ENCODE measurements around the gene ADCY5.

The ADCY5 gene

DNA sequence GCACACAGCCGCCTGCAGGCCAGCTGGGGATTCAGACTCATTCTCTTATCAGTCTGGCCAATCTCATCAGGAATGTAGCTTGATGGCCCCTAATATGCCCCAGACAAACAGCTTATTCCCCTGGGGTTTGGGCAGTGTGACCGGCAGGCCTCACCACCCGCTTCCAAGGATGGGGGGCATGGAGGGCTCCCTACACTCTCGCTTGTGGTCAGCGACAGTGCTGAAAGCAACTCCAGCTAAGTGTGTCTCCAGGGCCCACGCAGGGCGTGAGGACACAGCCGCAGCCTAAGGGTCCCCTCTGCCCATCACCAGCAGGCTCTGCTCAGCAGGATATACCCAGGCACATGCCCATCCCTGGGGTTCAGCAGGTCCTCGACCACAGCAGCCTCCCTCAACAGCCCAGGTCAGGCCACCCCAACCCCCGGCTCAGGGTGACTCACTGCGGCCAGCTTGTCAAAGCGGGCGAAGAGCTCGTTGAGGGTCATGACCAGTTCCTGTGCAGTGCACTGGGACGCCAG, 116.7 kb downstream of the ADCY5 start:
- Histone ChIP-seq H3K9me3 (replicated peaks in 1 of 11) (0 out of 22 replicates have a peak, but pooled peaks cover 0 to 6% (median 0%) of the 10 kb centered on the region in 11 experiments), H3K36me3 (no peaks in the 10 kb centered on the region), H3K9ac (no peak overlapping the region), H4K20me1 (peaks cover 0 to 19% (median 0%) of the 10 kb centered on the region in 11 experiments; a peak in 7 of 22 replicates), H3K4me3 (no peak overlapping the region), H3K4me1 (peaks cover 19 to 99% (median 91%) of the 10 kb centered on the region in 10 experiments), H3K4me2 (peak overlapping the region in 4 of 11 experiments; percentile 77 to 89 (median 86); a peak in 5 of 22 replicates), H3K27ac (no peak overlapping the region), H3K27me3 (peaks cover 8 to 21% (median 13%) of the 10 kb centered on the region in 11 experiments; a peak in 12 of 22 replicates)
- no peak for TF ChIP-seq Cebpa-rat (IDR thresholded peaks at IDR 0.05)

DNA sequence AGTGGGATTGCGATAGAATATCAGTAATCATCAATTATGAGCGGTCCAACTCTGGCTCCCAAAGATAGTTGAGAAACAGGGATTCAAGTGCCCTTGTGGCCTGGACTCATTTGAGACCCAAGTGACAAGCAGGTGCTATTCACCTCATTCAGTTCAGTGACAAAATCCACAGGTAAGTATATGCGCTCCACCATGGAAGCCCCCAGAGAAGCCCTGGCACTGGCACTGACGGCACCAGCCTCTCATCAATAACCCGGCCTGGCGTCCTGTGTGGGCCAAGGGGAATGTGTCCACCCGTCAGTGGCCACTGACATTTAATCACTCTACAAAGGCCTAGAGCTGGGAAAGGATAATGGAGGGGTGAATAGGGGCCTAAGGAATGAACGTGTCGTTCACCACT, 117.2 kb downstream of the ADCY5 start:
- H3K27me3 ChIP-seq: peaks cover 8 to 24% (median 13%) of the 10 kb centered on the region in 11 experiments; a peak in 12 of 22 replicates
- H3K36me3 ChIP-seq: no peaks in the 10 kb centered on the region
- H3K4me1 ChIP-seq: peaks cover 19 to 99% (median 92%) of the 10 kb centered on the region in 10 experiments
- 0 out of 22 replicates have a peak, but pooled peaks cover 0 to 6% (median 0%) of the 10 kb centered on the region in 11 experiments for H3K9me3 ChIP-seq (replicated peaks in 1 of 11)
- H3K4me3 ChIP-seq: no peak overlapping the region
- H3K9ac ChIP-seq: no peak overlapping the region
- no peak overlapping the region for H3K27ac ChIP-seq
- TF ChIP-seq Cebpa-rat (IDR thresholded peaks at IDR 0.05): no peak
- peaks cover 0 to 19% (median 0%) of the 10 kb centered on the region in 11 experiments; a peak in 7 of 22 replicates for H4K20me1 ChIP-seq
- H3K4me2 ChIP-seq: peak overlapping the region in 6 of 11 experiments; percentile 71 to 91 (median 86); a peak in 7 of 22 replicates

DNA sequence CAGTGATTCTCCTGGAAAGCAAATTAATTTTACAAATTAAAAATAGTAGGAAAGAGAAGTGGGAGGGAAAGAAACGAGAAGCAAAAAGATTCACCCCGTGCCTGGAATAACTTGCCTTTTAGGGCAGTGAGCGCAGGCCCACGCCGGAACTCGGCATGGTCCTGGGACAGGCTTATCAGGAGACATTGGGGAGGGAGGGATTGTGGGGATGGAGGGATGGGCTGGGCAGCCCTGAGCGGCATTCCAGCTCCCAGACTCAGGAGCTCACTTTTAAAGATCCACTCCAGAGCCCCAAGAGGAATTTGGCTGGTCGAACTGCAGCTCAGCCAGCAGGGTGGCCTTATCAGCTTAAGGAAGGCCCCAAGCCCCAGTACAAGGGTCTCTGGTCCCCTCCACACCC, 117.9 kb downstream of the ADCY5 start:
- no peak overlapping the region for H3K27ac ChIP-seq
- no peak for TF ChIP-seq Cebpa-rat (IDR thresholded peaks at IDR 0.05)
- H3K4me3 ChIP-seq: no peak overlapping the region
- H3K4me2 ChIP-seq: peak overlapping the region; percentile 61 to 91 (median 77)
- 0 out of 22 replicates have a peak, but pooled peaks cover 0 to 6% (median 0%) of the 10 kb centered on the region in 11 experiments for H3K9me3 ChIP-seq (replicated peaks in 1 of 11)
- peak overlapping the region in 2 of 11 experiments; percentile 25 to 30; a peak in 1 of 22 replicates for H3K9ac ChIP-seq
- no peaks in the 10 kb centered on the region for H3K36me3 ChIP-seq
- H3K27me3 ChIP-seq: peaks cover 8 to 24% (median 13%) of the 10 kb centered on the region in 11 experiments; a peak in 12 of 22 replicates
- H4K20me1 ChIP-seq: peaks cover 0 to 19% (median 0%) of the 10 kb centered on the region in 11 experiments; a peak in 6 of 22 replicates
- peaks cover 19 to 99% (median 92%) of the 10 kb centered on the region in 10 experiments for H3K4me1 ChIP-seq

DNA sequence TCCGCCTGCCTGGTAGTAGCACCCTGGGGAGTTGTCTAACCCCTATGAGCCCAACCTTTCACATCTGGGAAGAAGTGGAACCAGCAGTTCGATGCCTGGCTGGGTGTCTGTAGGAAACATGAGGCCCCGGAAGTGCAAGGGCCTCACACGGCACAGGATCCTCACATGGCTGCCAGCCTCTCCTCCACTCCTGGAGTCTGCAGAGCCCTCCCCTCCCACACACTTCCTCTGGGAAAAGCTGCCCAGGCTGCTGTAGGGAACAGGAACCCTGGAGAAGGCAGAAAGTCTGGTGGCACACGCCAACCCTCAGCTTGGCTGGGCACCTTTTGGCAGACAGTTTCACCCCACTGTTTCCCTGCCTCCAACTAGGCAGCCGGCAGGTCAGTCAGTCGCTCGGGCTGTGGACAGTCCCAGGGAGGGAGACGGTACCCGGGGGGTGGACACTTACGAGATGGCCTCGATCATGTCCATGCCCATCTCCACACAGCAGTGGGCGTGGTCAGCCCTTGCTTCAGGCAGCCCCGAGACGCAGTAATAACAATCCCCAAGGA, 118.4 kb downstream of the ADCY5 start:
- Histone ChIP-seq H3K36me3 (no peaks in the 10 kb centered on the region), H3K27me3 (peaks cover 8 to 24% (median 13%) of the 10 kb centered on the region in 11 experiments; a peak in 12 of 22 replicates), H3K4me1 (peaks cover 19 to 99% (median 92%) of the 10 kb centered on the region in 10 experiments), H3K9ac (peak overlapping the region in 3 of 11 experiments; percentile 11 to 30 (median 25); a peak in 3 of 22 replicates), H3K4me3 (no peak overlapping the region; a peak in 1 of 20 replicates), H3K4me2 (peak overlapping the region; percentile 61 to 91 (median 77)), H3K27ac (peak overlapping the region in 1 of 11 experiments; percentile 21; a peak in 1 of 22 replicates), H3K9me3 (replicated peaks in 1 of 11) (0 out of 22 replicates have a peak, but pooled peaks cover 0 to 6% (median 0%) of the 10 kb centered on the region in 11 experiments), H4K20me1 (peaks cover 0 to 24% (median 0%) of the 10 kb centered on the region in 11 experiments; a peak in 7 of 22 replicates)
- no peak for TF ChIP-seq Cebpa-rat (IDR thresholded peaks at IDR 0.05)

DNA sequence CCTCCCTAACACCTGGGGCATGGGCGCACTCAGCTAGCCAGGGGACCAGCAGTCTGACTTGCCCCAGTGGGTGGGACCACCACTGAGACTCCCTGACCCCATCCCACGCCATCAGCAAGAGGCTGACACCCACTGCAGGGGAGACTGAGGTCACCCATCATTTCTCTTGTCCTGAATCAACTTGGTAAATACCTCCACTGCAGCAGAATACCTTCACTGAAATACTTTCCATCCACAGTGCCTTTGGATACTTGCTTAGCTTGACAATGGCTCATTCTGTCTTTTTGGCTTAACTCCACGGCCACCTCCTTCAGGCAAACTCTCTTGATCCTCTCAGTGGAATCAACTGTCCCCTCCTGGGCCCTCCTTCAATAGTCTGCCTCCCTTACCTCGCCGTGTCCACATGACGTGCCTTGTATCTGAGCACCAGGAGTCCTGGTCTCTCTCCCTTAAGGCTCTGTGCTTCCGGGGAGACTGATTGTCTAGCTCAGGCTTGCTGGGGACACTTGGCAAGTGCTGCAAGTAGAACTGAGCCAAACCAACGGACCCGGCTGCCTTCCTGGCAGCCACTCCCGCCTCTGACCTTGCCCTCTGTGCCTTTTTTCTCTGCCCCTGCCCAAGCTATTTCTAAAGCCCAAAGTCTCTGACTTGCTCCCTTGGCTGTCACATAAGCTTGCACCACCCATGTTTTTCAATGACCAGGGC, 119.1 kb downstream of the ADCY5 start:
- H4K20me1 ChIP-seq: peaks cover 0 to 31% (median 0%) of the 10 kb centered on the region in 11 experiments; a peak in 7 of 22 replicates
- H3K27ac ChIP-seq: 0 out of 22 replicates have a peak overlapping the region, but pooled peaks of 1 of the 11 experiments have one; percentile 21
- no peak overlapping the region; a peak in 1 of 20 replicates for H3K4me3 ChIP-seq
- peak overlapping the region; percentile 61 to 91 (median 77) for H3K4me2 ChIP-seq
- H3K9ac ChIP-seq: peak overlapping the region in 1 of 11 experiments; percentile 30; a peak in 1 of 22 replicates
- peaks cover 8 to 25% (median 13%) of the 10 kb centered on the region in 11 experiments; a peak in 12 of 22 replicates for H3K27me3 ChIP-seq
- no peak for TF ChIP-seq Cebpa-rat (IDR thresholded peaks at IDR 0.05)
- H3K36me3 ChIP-seq: no peaks in the 10 kb centered on the region
- H3K4me1 ChIP-seq: peaks cover 14 to 99% (median 92%) of the 10 kb centered on the region in 10 experiments
- H3K9me3 ChIP-seq (replicated peaks in 1 of 11): 0 out of 22 replicates have a peak, but pooled peaks cover 0 to 6% (median 0%) of the 10 kb centered on the region in 11 experiments

DNA sequence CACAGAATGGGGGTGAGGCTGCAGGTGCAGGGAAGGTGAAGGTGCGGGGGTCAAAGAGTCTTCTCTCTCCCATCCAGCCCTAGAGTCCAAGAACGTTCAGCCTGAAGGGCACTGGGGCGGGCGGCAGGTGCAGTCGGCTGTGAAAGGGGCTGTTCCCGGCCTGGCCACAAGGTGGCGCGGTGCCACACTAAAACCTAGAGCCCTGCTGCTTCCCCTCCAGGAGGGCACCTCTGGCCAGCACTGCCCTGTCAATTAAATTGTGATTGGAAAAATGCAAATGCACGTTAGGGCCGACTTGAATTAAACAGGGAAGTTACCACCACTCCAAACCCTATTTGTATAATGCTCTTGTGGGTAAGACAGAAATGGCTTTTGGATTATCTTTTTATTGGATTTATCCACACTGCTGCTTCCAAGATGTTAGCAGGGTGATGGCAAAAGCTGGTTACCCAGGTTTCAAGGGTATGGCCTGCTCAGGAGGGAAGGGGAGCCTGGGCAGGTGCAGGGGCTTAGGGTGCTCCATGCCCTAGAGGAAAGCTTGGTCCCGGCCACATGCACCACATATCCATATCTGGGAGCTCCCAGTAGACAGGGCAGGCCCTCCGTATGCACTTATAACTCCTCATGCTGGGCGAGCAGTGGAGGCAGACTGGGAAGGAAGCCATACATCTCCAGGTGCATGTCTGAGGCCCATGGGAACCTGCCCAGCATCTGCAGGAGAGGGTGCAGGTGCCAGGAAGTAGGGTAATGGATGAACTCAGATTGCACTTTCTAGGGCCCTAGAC, 119.8 kb downstream of the ADCY5 start:
- Histone ChIP-seq H3K36me3 (no peaks in the 10 kb centered on the region), H3K4me2 (peak overlapping the region; percentile 34 to 91 (median 73); a peak in 20 of 22 replicates)

DNA sequence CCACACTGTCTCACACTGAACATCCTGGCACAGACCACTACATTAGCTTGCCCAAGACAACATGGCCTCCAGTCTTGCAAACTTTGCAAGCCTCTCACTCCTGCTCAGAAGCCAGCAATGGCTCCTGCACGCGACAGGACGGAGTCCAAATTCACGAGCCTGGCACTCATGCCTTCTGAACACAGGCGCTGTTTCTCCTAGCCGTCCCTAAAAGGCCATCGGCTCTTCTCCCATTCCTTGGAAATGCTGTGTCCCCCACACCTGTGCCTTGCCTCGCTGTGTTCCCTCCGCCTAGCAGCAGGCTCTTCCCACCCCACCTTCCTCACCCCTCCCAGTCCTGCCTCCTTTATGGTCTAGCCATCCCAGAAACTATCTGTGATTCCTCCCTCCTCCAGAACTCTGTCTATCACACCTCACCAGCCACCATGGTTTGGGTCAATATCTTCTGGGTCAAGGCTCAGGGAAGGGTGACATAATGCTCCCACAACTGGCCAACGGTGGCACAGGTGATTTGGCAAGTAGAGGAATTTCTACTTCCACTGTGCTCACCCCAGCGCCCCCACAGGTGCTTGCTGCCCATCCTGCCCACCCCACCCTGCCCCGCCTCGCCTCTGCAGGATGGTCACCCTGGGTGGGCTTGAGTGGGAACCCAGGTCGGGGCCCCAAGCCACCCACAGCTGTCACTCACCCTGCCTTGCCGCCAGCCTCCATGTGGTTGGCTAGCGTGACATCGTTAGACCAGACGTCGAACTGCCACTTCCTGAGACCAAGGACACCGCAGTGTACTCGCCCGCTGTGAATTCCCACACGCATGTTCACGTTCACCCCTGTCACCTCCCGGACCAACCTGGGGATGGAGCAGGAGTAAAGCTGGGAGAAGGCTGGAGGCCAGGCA, 120.7 kb downstream of the ADCY5 start:
- no peak for TF ChIP-seq Cebpa-rat (IDR thresholded peaks at IDR 0.05)
- 0 out of 22 replicates have a peak, but pooled peaks cover 0 to 5% (median 0%) of the 10 kb centered on the region in 11 experiments for H3K9me3 ChIP-seq (replicated peaks in 1 of 11)
- H4K20me1 ChIP-seq: peaks cover 0 to 39% (median 0%) of the 10 kb centered on the region in 11 experiments; a peak in 7 of 22 replicates
- peaks cover 8 to 28% (median 13%) of the 10 kb centered on the region in 11 experiments; a peak in 11 of 22 replicates for H3K27me3 ChIP-seq
- H3K4me3 ChIP-seq: no peak overlapping the region
- no peak overlapping the region for H3K9ac ChIP-seq
- H3K4me2 ChIP-seq: peak overlapping the region; percentile 31 to 91 (median 73); a peak in 20 of 22 replicates
- peaks cover 12 to 99% (median 92%) of the 10 kb centered on the region in 10 experiments for H3K4me1 ChIP-seq
- H3K36me3 ChIP-seq: no peaks in the 10 kb centered on the region
- H3K27ac ChIP-seq: no peak overlapping the region

More for the DNA sequence above, 119.8 kb downstream of the ADCY5 start:
- H3K4me1 ChIP-seq: peaks cover 12 to 99% (median 92%) of the 10 kb centered on the region in 10 experiments
- TF ChIP-seq Cebpa-rat (IDR thresholded peaks at IDR 0.05): no peak
- H3K27ac ChIP-seq: no peak overlapping the region
- peaks cover 8 to 28% (median 13%) of the 10 kb centered on the region in 11 experiments; a peak in 12 of 22 replicates for H3K27me3 ChIP-seq
- 0 out of 22 replicates have a peak, but pooled peaks cover 0 to 6% (median 0%) of the 10 kb centered on the region in 11 experiments for H3K9me3 ChIP-seq (replicated peaks in 1 of 11)
- no peak overlapping the region for H3K9ac ChIP-seq
- peaks cover 0 to 38% (median 0%) of the 10 kb centered on the region in 11 experiments; a peak in 7 of 22 replicates for H4K20me1 ChIP-seq
- no peak overlapping the region; a peak in 1 of 20 replicates for H3K4me3 ChIP-seq
